22Rv1 (cell line): Measurements from ENCODE around the gene TTYH1.

Experiments
- CTCF ChIP-seq: fragments of 450-650 bp; IDR thresholded peaks from 2 replicates; pipeline ENCODE4 v1.5.1; 2017; ENCODE audit warnings: mild to moderate bottlenecking
- ZFX ChIP-seq: fragments of 450-650 bp; IDR thresholded peaks from 2 replicates; pipeline ENCODE4 v1.6.1; 2017; ENCODE audit warnings: antibody characterized with exemption, borderline replicate concordance

GRCh38 chr19:54376610-54377285, 38.5 kb upstream of the TTYH1 start:
- TF ChIP-seq CTCF (no peak), ZFX (no peak)
